NCI-H2196 treated with DMSO at 0.1 percent for 48 hours (cell line): ENCODE results near the gene DEFB112.

Experiments used
- DNase-seq: peaks from one replicate; lab custom pipeline; 2025; ENCODE audit not compliant: unreplicated experiment; lab: John Stamatoyannopoulos, UW

DEFB112 gene

GRCh38 chr6:50049829-50050228 lies at the start of gene DEFB112:
Gene DEFB112 (minus strand): TSS chr6:50049929. CDS start chr6:50049869, 60 bp downstream.
- DNase-seq: no peak

- DNase-seq: no peak
Measured at GRCh38 chr6:50098641-50098993, 48.9 kb upstream of the DEFB112 start.

GRCh38 chr6:50097966-50098640 lies 48.4 kb upstream of the DEFB112 start:
- DNase-seq: no peak

- DNase-seq: no peak
Measured at GRCh38 chr6:50096296-50096695, 46.6 kb upstream of the DEFB112 start.

GRCh38 chr6:50093938-50094272 lies 44.2 kb upstream of the DEFB112 start:
- no peak for DNase-seq

GRCh38 chr6:50093116-50093937 lies 43.6 kb upstream of the DEFB112 start:
- DNase-seq: no peak

GRCh38 chr6:50091641-50092040 lies 41.9 kb upstream of the DEFB112 start:
- no peak for DNase-seq

- DNase-seq: no peak
Measured at GRCh38 chr6:50089911-50090310, 40.2 kb upstream of the DEFB112 start.

- DNase-seq: no peak
Measured at GRCh38 chr6:50087231-50087954, 37.7 kb upstream of the DEFB112 start.

- DNase-seq: no peak
Measured at GRCh38 chr6:50077385-50077784, 27.7 kb upstream of the DEFB112 start.

- no peak for DNase-seq
Measured at GRCh38 chr6:50076431-50076830, 26.7 kb upstream of the DEFB112 start.

GRCh38 chr6:50071921-50072320 lies 22.2 kb upstream of the DEFB112 start:
- no peak for DNase-seq

- no peak for DNase-seq
Measured at GRCh38 chr6:50070101-50070500, 20.4 kb upstream of the DEFB112 start.

GRCh38 chr6:50062051-50062450 lies 12.3 kb upstream of the DEFB112 start:
- no peak for DNase-seq

GRCh38 chr6:50056242-50056641 lies 6.5 kb upstream of the DEFB112 start:
- no peak for DNase-seq

- no peak for DNase-seq
Measured at GRCh38 chr6:50047026-50047425, 2.7 kb downstream of the DEFB112 start.

GRCh38 chr6:50030777-50031562 lies 18.8 kb downstream of the DEFB112 start:
- no peak for DNase-seq

GRCh38 chr6:50030350-50030749 lies 19.4 kb downstream of the DEFB112 start:
- DNase-seq: no peak

GRCh38 chr6:50025258-50025657 lies 24.5 kb downstream of the DEFB112 start:
- DNase-seq: no peak

GRCh38 chr6:50021894-50022293 lies 27.8 kb downstream of the DEFB112 start, which contains the start of gene DEFB110:
Gene DEFB110 (minus strand): TSS chr6:50021994. CDS start chr6:50021935, 59 bp downstream.
- no peak for DNase-seq

- DNase-seq: no peak
Measured at GRCh38 chr6:50007819-50008218, 41.9 kb downstream of the DEFB112 start.
